Activated T-cell treated with anti-CD3 and anti-CD28 coated beads, Interleukin-2, amount 50 U/mL, for 72 hours (primary cell): ENCODE measurements around the gene TPSG1. TPM values are rescaled to one million over a fixed set of nuclear protein-coding genes. Genes with fewer than 3 reads are reported as not detected.

Source experiments
- ATAC-seq, 2 donors: fragments of 150-1000 bp; cut with Tn5 transposase; replicated peaks in 1 of 2; 2 replicates each; pipeline ENCODE4 v1.10.0; 2021; ENCODE audit warnings: moderate library complexity in 2 of 2, mild to moderate bottlenecking in 1 of 2
- DNase-seq, 2 donors: peaks; one replicate each; pipeline ENCODE4 v3.0.0; 2021 to 2022; ENCODE audit warnings: mixed read lengths in 1 of 2
- H3K27ac Mint-ChIP-seq: one replicate; pipeline ENCODE4 v1.8.0; 2022; ENCODE audit warnings: mild to moderate bottlenecking, moderate library complexity, mixed read lengths
- H3K27me3 Mint-ChIP-seq: one replicate; pipeline ENCODE4 v1.8.0; 2022; ENCODE audit warnings: low read depth, mixed read lengths
- H3K36me3 Mint-ChIP-seq, 2 donors: one replicate each; pipeline ENCODE4 v1.8.0; 2022; ENCODE audit warnings: mixed read lengths in 2 of 2, mild to moderate bottlenecking in 1 of 2; ENCODE audit not compliant: insufficient read depth in 2 of 2
- H3K4me1 Mint-ChIP-seq: one replicate; pipeline ENCODE4 v1.8.0; 2022; ENCODE audit warnings: low read depth, mixed read lengths
- H3K4me3 Mint-ChIP-seq, 2 donors: one replicate each; pipeline ENCODE4 v1.8.0; 2022; ENCODE audit warnings: mild to moderate bottlenecking in 2 of 2, mixed read lengths in 2 of 2, moderate library complexity in 2 of 2
- H3K9me3 Mint-ChIP-seq, 2 donors: one replicate each; pipeline ENCODE4 v1.8.0; 2022; ENCODE audit warnings: mixed read lengths in 2 of 2
- total RNA-seq, 2 donors: library from RNA; stranded (reverse); gene quantifications; one replicate each; pipeline ENCODE4 v1.2.3, GENCODE V29; 2022

Gene TPSG1
- total RNA-seq, 2 donors from 2014 or later, result 0.32 TPM; not detected in 1

DNA sequence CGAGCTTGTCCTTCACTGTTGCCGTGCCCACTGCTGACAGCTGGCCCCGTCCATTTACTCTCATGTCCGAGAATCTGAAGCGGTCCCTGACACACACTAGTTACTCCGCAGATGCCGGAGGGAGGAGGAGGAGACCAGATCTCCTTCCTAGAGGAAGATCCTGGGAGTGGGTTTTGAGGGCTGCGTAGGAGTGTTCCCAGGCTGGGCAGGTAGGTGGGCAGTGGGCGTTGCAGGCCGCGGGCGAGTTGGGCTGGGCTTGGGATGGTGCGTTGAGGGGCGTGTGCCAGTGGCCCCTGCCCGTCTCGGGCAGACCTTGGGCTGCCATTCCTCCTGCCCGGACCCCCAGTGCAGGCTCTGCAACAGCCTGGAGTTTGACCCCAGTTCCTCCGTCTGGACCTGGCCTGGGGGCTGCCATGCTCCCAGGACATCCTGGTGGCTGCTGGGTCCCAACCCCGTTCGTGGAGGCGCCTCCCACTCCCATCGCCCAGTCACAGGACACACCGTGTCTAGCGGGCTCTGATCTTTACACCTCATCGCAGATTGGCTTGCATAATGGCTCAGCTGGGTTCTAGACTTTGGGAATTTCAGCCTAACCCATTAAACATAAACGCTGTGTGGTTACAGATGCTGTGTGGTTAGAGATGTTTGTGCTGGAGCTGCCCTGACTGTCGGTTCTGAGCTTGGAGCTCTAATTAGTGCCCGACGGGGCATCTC lies 49.3 kb downstream of the TPSG1 start:
- ATAC-seq (no peak), DNase-seq (no peak)
- Mint-ChIP-seq H3K4me1 (no peaks in the 10 kb centered on the region), H3K4me3 (no peak overlapping the region), H3K27me3 (no peaks in the 10 kb centered on the region), H3K36me3 (no peaks in the 10 kb centered on the region), H3K9me3 (no peaks in the 10 kb centered on the region), H3K27ac (no peak overlapping the region)

GRCh38 chr16:1174477-1175357 lies 50.4 kb downstream of the TPSG1 start:
- Mint-ChIP-seq H3K27me3 (no peaks in the 10 kb centered on the region), H3K36me3 (no peaks in the 10 kb centered on the region), H3K4me1 (no peaks in the 10 kb centered on the region), H3K27ac (no peak overlapping the region), H3K4me3 (no peak overlapping the region), H3K9me3 (no peaks in the 10 kb centered on the region)
- ATAC-seq (no peak), DNase-seq (no peak)

GRCh38 chr16:1173788-1174451 lies 51.1 kb downstream of the TPSG1 start:
- ATAC-seq (no peak), DNase-seq (no peak)
- H3K36me3 Mint-ChIP-seq, result no peaks in the 10 kb centered on the region
- H3K4me1 Mint-ChIP-seq, result no peaks in the 10 kb centered on the region
- H3K27ac Mint-ChIP-seq, result no peak overlapping the region
- no peaks in the 10 kb centered on the region for H3K9me3 Mint-ChIP-seq
- H3K27me3 Mint-ChIP-seq, result no peaks in the 10 kb centered on the region
- no peak overlapping the region for H3K4me3 Mint-ChIP-seq

DNA sequence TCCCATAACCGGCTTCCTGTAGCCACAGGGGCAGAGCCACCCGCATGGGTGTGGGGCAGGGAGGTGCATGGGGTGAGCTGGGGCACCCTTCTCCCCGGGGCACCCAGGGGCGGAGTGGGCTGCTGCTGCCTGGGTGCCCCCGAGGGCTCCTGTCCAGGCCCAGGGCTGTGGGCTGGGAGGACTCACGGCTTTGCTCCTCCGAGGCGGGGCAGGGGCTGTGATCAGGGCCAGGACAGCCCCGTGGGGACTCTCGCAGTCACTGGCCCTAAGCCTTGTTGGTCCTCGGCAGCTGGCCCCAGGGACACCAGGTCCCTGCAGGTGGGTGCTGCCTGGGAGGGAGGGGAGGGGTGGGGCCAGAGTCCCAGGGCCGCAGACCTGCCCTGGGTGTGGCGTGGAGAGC lies 52.4 kb downstream of the TPSG1 start:
- no peak overlapping the region for H3K4me3 Mint-ChIP-seq

GRCh38 chr16:1171854-1172428 lies 53.1 kb downstream of the TPSG1 start:
- no peaks in the 10 kb centered on the region for H3K4me1 Mint-ChIP-seq

More for the DNA sequence above, 52.4 kb downstream of the TPSG1 start:
- no peaks in the 10 kb centered on the region for H3K9me3 Mint-ChIP-seq
- ATAC-seq, result no peak
- no peaks in the 10 kb centered on the region for H3K27me3 Mint-ChIP-seq
- no peak overlapping the region for H3K27ac Mint-ChIP-seq
- no peaks in the 10 kb centered on the region for H3K36me3 Mint-ChIP-seq
- no peaks in the 10 kb centered on the region for H3K4me1 Mint-ChIP-seq
- no peak for DNase-seq

More at GRCh38 chr16:1171854-1172428, 53.1 kb downstream of the TPSG1 start:
- Mint-ChIP-seq H3K36me3 (no peaks in the 10 kb centered on the region), H3K27me3 (no peaks in the 10 kb centered on the region), H3K4me3 (no peak overlapping the region), H3K9me3 (no peaks in the 10 kb centered on the region), H3K27ac (no peak overlapping the region)
- DNase-seq, result no peak
- no peak for ATAC-seq

Other genes starting within 250 kb of the TPSG1 start
- gene SOX8, start 243.5 kb downstream of the TPSG1 start, total RNA-seq, result 1 to 10 TPM; 1.8 to 2.1 TPM
- gene SSTR5, start 152.5 kb downstream of the TPSG1 start, total RNA-seq, result not detected
- gene C1QTNF8, start 129.0 kb downstream of the TPSG1 start, total RNA-seq, result not detected
- under 1 TPM; 0.48 to 0.79 TPM for gene CACNA1H, start 72.2 kb downstream of the TPSG1 start, total RNA-seq
- gene TPSB2, start 4.9 kb upstream of the TPSG1 start, total RNA-seq, result under 1 TPM in 1 of 2 donors, not detected in 1; 0.60 TPM
- gene TPSAB1, start 15.4 kb upstream of the TPSG1 start, total RNA-seq, result under 1 TPM in 1 of 2 donors, not detected in 1; 0.28 TPM
- gene TPSD1, start 30.8 kb upstream of the TPSG1 start, total RNA-seq, result not detected
- gene UBE2I, start 84.4 kb upstream of the TPSG1 start, total RNA-seq, result 100 to 1,000 TPM; 225 to 231 TPM
- 1 to 10 TPM in 1 of 2 donors, under 1 TPM in 1; 0.26 to 1.1 TPM for gene BAIAP3, start 108.4 kb upstream of the TPSG1 start, total RNA-seq
- gene TSR3, start 126.6 kb upstream of the TPSG1 start, total RNA-seq, result 10 to 100 TPM; 39.1 to 44.8 TPM
- gene GNPTG, start 126.7 kb upstream of the TPSG1 start, total RNA-seq, result 10 to 100 TPM; 22.1 to 23.8 TPM
- 10 to 100 TPM; 51.1 to 69.5 TPM for gene UNKL, start 189.4 kb upstream of the TPSG1 start, total RNA-seq
- 10 to 100 TPM; 14.5 to 17.9 TPM for gene UQCC4, start 195.5 kb upstream of the TPSG1 start, total RNA-seq
- under 1 TPM in 1 of 2 donors, not detected in 1; 0.81 TPM for gene PERCC1, start 205.8 kb upstream of the TPSG1 start, total RNA-seq
- 1 to 10 TPM; 2.7 to 3.4 TPM for gene CCDC154, start 219.3 kb upstream of the TPSG1 start, total RNA-seq
- 10 to 100 TPM; 53.7 to 55.1 TPM for gene CLCN7, start 249.8 kb upstream of the TPSG1 start, total RNA-seq